HG03108 (cell line): Measurements from ENCODE around the gene KCTD18.

Experiments
- ATAC-seq: cut with Tn5 transposase; IDR thresholded peaks from one replicate; pipeline ENCODE4 v1.9.1; 2021; ENCODE audit warnings: moderate library complexity; ENCODE audit not compliant: unreplicated experiment

Gene KCTD18

GRCh38 chr2:200486529-200486928 lies 23.3 kb downstream of the KCTD18 start:
- ATAC-seq = no peak

GRCh38 chr2:200484934-200485333 lies 24.9 kb downstream of the KCTD18 start:
- ATAC-seq = no peak

GRCh38 chr2:200483729-200484198 lies 26.1 kb downstream of the KCTD18 start:
- peak; percentile 50 for ATAC-seq

GRCh38 chr2:200482194-200482593 lies 27.7 kb downstream of the KCTD18 start:
- ATAC-seq = peak; percentile 65

GRCh38 chr2:200479692-200480265 lies 30.1 kb downstream of the KCTD18 start:
- ATAC-seq = no peak

GRCh38 chr2:200477667-200478131 lies 32.2 kb downstream of the KCTD18 start:
- ATAC-seq = no peak

- ATAC-seq = no peak
Measured at GRCh38 chr2:200476836-200477235, 33.0 kb downstream of the KCTD18 start.

GRCh38 chr2:200475795-200476194 lies 34.1 kb downstream of the KCTD18 start:
- ATAC-seq = no peak

GRCh38 chr2:200472853-200473464 lies 36.9 kb downstream of the KCTD18 start:
- no peak for ATAC-seq

GRCh38 chr2:200471928-200472645 lies 37.8 kb downstream of the KCTD18 start:
- ATAC-seq = peak; percentile 2

GRCh38 chr2:200471324-200471848 lies 38.5 kb downstream of the KCTD18 start:
- ATAC-seq = peak; percentile 60

GRCh38 chr2:200470230-200470629 lies 39.6 kb downstream of the KCTD18 start:
- ATAC-seq = no peak

- no peak for ATAC-seq
Measured at GRCh38 chr2:200469708-200470211, 40.1 kb downstream of the KCTD18 start.

GRCh38 chr2:200467806-200468681 lies 41.8 kb downstream of the KCTD18 start:
- ATAC-seq = no peak

- no peak for ATAC-seq
Measured at GRCh38 chr2:200466425-200467418, 43.1 kb downstream of the KCTD18 start.

- no peak for ATAC-seq
Measured at GRCh38 chr2:200463452-200463851, 46.4 kb downstream of the KCTD18 start.

GRCh38 chr2:200461846-200462710 lies 47.8 kb downstream of the KCTD18 start:
- ATAC-seq = no peak

GRCh38 chr2:200459101-200459500 lies 50.8 kb downstream of the KCTD18 start:
- no peak for ATAC-seq
